HUES64 (cell line): ENCODE data around the gene ARMC9.
"Not testable (repeated sequence)": the region's sequence is repeated elsewhere in the genome, so short reads cannot be mapped to it uniquely, and the experiment has no call there.

Experiments
- H3K27ac ChIP-seq: 2 replicates; pipeline ENCODE4 v1.7.0; 2013; ENCODE audit warnings: low read depth, low read length, inconsistent platforms
- H3K27me3 ChIP-seq: 2 replicates; pipeline ENCODE4 v1.6.1; 2013; ENCODE audit warnings: mild to moderate bottlenecking, low read length; ENCODE audit not compliant: insufficient read depth
- H3K36me3 ChIP-seq: 2 replicates; pipeline ENCODE4 v1.6.1; 2013; ENCODE audit warnings: mild to moderate bottlenecking, low read length; ENCODE audit not compliant: insufficient read depth
- H3K4me1 ChIP-seq: 2 replicates; pipeline ENCODE4 v1.6.1; 2013; ENCODE audit warnings: mild to moderate bottlenecking, low read length, moderate library complexity; ENCODE audit not compliant: insufficient read depth
- H3K4me3 ChIP-seq: 2 replicates; pipeline ENCODE4 v1.5.1; 2013; ENCODE audit warnings: mild to moderate bottlenecking, low read length, moderate library complexity
- H3K9ac ChIP-seq: 2 replicates; pipeline ENCODE4 v1.6.1; 2013; ENCODE audit warnings: mild to moderate bottlenecking, low read depth, low read length
- H3K9me3 ChIP-seq: 2 replicates; pipeline ENCODE4 v1.6.1; 2013; ENCODE audit warnings: low read depth, low read length; ENCODE audit not compliant: insufficient read depth
- WGBS: fragments of 150-250, 120-280 bp; methylation state at CpG from one replicate; pipeline ENCODE4 v1.1.7; 2013; ENCODE audit warnings: missing lambda C conversion rate; 5-methylcytosine and 5-hydroxymethylcytosine counted together

The ARMC9 gene

DNA sequence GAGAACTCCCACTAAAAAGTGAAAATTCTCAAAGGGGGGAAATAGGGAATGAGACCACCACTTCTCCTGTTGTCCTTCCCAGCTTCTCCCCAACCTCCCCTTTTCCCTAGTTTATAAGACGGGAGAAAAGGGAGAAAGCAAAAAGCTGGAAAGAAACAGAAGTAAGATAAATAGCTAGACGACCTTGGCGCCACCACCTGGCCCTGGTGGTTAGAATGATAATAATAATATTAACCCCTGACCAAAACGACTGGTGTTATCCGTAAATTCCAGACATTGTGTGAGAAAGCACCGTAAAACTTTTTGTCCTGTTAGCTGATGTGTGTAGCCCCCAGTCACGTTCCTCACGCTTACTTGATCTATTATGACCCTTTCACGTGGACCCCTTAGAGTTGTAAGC is 209.9 kb downstream of the ARMC9 start:
- H3K9me3 ChIP-seq, H3K27ac ChIP-seq, H3K36me3 ChIP-seq, H3K4me3 ChIP-seq, H3K27me3 ChIP-seq, H3K9ac ChIP-seq: not testable (repeated sequence)
- 96% methylated on average over 8 of the region's 9 CpGs for WGBS
- H3K4me1 ChIP-seq = peaks cover 35% of the 10 kb centered on the region

DNA sequence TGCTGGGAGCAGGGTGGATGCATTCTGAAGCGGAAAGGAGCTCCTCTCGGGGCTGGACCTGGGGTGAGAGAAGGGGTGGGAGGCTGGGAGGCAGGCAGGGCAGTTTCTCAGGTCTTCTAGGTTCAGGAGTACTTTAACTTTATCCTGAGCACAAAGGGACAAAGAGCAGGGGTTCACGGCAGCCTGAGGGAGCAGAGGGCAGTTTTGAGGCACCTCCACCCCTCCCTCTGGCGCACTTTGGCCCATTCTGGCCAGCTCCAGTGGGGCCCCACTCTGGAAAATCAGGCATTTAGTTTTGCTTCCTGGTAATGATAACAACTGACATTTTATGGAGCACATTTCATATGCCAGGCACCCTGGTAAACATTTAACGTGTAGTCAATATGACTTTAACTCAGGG is 211.3 kb downstream of the ARMC9 start:
- peaks cover 48% of the 10 kb centered on the region for H3K4me1 ChIP-seq
- no peaks in the 10 kb centered on the region for H3K9me3 ChIP-seq
- H3K27ac ChIP-seq = peak overlapping the region; percentile 99; the same call in 1 of the 2 replicates
- H3K27me3 ChIP-seq = no peaks in the 10 kb centered on the region; the same call in 1 of the 2 replicates
- H3K36me3 ChIP-seq = no peaks in the 10 kb centered on the region
- 0 out of 2 replicates have a peak overlapping the region, but pooled peaks have one; percentile 86 for H3K9ac ChIP-seq
- 96% methylated on average over 5 of the region's 5 CpGs for WGBS
- H3K4me3 ChIP-seq = no peak overlapping the region

DNA sequence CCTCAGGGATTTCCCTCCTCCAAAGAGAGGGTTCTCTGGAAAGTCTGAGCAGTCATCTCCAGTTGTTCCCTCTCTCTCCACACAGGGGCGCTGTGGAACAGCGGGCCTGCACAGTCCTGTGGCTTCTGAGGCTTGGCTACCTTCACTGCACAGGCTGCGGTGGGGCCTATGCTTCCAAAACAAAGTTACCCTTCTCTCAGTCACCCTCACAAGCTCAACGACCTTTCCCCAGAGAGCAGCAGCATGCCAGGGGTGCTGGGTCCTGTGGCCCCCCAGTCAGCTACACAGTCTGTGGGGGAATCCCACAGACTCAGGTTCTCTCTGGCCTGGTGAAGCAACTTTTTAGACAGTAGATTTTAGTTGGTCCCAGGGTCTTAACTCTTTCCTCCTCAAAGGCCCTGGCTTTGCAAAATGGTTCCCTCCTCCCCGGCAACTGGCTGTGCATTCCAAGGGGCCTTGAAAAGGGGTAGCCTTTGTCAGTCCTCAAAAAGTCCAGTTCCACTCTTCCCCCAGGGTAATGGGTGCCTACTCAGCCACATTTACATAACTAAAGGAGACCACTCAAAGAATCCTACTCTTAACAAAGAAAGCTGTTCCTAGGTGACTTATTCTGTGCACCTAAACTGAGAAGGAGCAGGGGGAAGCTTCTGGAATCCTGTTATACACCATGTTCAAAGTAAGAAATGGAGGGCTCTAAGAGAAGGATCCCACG is 212.0 kb downstream of the ARMC9 start:
- no peaks in the 10 kb centered on the region for H3K36me3 ChIP-seq
- H3K4me1 ChIP-seq = peaks cover 43% of the 10 kb centered on the region
- H3K4me3 ChIP-seq = peak overlapping the region; percentile 58
- peak overlapping the region; percentile 99 for H3K27ac ChIP-seq
- no peaks in the 10 kb centered on the region for H3K9me3 ChIP-seq
- no peaks in the 10 kb centered on the region; the same call in 1 of the 2 replicates for H3K27me3 ChIP-seq
- peak overlapping the region; percentile 86 for H3K9ac ChIP-seq
- WGBS = 22% methylated on average over 6 of the region's 6 CpGs

DNA sequence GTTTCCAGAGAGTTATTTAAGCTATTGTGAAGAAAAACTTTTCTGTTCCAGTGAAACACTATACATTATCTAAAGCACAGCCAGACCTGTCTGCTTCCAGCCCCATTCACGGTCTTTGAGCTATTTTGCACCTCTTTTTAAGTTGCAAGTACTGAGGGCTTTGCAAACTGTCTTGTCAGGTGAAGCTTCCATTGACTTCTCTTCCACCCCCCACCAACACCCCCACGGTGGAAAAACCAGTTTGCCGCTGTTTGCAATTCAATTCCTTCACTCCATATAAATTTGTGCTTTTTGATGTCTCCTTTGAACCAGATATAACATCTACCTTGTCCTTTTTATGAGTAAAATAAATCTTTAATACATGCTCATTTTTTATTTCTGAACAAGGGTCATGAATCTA is 212.8 kb downstream of the ARMC9 start:
- H3K9ac ChIP-seq = peak overlapping the region; percentile 86
- H3K4me1 ChIP-seq = peaks cover 37% of the 10 kb centered on the region
- H3K27me3 ChIP-seq = no peaks in the 10 kb centered on the region; the same call in 1 of the 2 replicates
- no peaks in the 10 kb centered on the region for H3K9me3 ChIP-seq
- H3K27ac ChIP-seq = peak overlapping the region; percentile 99
- WGBS = 10% methylated on average over 3 of the region's 3 CpGs
- no peaks in the 10 kb centered on the region for H3K36me3 ChIP-seq
- peak overlapping the region; percentile 58 for H3K4me3 ChIP-seq

DNA sequence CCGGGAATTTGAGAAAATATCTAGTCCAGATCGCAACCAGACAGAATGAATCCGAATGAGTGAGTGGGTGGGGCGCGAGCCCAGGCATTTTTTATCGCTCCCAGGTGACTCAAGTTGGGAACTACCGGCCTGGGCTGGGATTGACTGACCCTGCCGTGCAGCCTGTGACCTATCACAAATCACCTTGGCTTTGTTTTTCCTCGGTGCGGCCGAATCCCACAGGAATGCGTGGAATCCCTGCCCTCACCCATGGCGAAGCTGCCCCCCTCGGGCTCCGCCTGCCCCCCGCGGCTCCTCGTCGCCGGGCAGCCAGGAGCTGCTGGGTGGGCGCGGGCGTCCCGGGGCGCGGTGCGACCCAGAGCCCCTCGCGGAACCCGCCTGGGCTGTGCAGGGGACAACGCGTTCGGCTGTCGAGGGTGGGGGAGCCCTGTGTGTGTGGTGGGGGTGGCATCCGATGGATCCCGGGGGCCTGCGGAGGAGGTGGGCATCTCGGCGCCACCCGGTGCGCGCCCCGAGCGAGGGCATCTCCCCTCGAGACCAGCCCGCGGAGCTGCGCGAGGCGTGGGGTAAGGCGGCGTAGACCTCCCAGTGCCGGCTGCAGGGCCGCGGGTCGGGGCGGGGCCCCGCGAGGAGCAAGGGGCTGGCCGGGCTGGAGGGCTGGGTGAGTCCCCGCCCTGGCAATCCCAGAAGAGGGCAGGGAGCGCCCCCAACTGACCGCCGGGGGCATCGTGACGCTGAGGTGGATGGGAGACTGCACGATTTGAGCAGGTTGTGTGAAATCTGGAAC is 213.6 kb downstream of the ARMC9 start:
- Histone ChIP-seq H3K4me1 (peaks cover 36% of the 10 kb centered on the region), H3K27ac (peak overlapping the region; percentile 99), H3K36me3 (no peaks in the 10 kb centered on the region), H3K4me3 (peak overlapping the region; percentile 58), H3K9ac (peak overlapping the region; percentile 86), H3K9me3 (no peaks in the 10 kb centered on the region), H3K27me3 (no peaks in the 10 kb centered on the region; the same call in 1 of the 2 replicates)
- 1% methylated on average over 67 of the region's 67 CpGs for WGBS

DNA sequence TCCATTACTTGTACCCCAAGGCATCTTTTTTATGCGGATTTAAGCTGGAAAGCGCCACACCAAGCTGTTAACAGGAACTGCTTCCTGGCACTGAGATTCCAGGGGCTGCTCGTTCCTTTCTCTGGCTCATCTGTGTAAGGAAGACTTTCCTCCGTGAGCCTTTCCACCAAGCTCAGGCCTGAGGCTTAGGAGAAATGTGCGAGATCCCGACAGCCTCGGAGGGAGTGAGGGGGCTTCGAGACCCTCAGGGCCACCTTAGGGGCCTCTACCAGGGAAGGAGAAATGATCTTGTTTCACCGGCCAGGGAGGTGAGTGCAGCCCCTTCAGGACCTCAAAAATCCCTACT is 214.2 kb downstream of the ARMC9 start:
- Histone ChIP-seq H3K27me3 (no peaks in the 10 kb centered on the region; the same call in 1 of the 2 replicates), H3K36me3 (no peaks in the 10 kb centered on the region), H3K9me3 (no peaks in the 10 kb centered on the region), H3K27ac (peak overlapping the region; percentile 63; the same call in 1 of the 2 replicates), H3K4me3 (peak overlapping the region; percentile 58), H3K4me1 (peaks cover 36% of the 10 kb centered on the region), H3K9ac (peak overlapping the region; percentile 11; the same call in 1 of the 2 replicates)
- WGBS = 43% methylated on average over 9 of the region's 9 CpGs

DNA sequence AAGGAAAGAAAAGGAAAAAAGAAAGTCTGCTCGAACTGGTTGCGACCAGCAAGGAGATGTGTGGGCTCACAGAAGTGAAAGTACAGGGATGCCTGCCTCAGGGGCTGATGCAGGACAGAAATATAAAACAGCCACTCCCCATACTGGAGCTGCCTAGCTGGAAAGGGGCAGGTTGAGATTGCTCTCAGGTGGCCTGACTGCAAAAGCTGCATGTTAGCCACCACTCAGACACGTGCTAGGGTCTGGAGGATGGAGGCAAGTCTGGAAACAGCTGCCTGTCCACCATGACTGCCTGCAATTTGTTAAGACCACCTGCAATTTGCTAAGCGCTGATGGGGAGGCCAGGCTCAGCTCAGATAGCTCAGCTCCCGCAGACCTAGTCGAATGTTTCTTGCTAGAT is 215.0 kb downstream of the ARMC9 start:
- 46% methylated on average over 6 of the region's 6 CpGs for WGBS
- Histone ChIP-seq H3K36me3 (no peaks in the 10 kb centered on the region), H3K27me3 (no peaks in the 10 kb centered on the region; the same call in 1 of the 2 replicates), H3K27ac (no peak overlapping the region; the same call in 1 of the 2 replicates), H3K4me1 (peaks cover 36% of the 10 kb centered on the region), H3K9me3 (no peaks in the 10 kb centered on the region), H3K4me3 (no peak overlapping the region), H3K9ac (no peak overlapping the region)

DNA sequence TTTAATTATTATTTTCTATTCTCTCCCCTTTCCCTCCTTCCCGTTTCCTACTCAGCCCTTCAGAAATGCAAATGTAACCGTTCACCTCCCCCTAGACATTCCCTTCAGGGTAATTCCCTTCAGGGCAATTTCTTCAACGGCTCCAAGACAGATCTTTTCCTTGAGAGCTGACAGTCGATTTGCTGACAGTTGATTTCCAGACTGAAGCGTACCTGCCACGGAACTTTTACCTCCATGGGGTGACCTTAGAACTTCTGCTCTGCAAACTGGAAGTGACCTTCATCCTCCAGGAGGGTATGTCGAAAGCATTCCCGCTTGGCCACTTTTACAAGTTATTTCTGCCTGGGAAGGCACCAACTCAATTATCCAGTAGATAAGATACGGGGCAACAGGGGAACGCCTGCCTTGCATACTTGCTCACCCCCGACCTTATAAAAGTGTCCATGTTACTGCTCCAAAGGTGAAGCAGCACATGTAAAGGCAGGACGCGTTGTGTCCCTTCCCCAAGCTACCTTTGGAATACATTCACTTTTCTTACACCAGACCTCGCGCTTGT is 215.6 kb downstream of the ARMC9 start:
- Histone ChIP-seq H3K27me3 (no peaks in the 10 kb centered on the region; the same call in 1 of the 2 replicates), H3K27ac (peak overlapping the region; percentile 5; the same call in 1 of the 2 replicates), H3K36me3 (no peaks in the 10 kb centered on the region), H3K4me1 (peaks cover 36% of the 10 kb centered on the region), H3K4me3 (peak overlapping the region; percentile 9; the same call in 1 of the 2 replicates), H3K9me3 (no peaks in the 10 kb centered on the region), H3K9ac (no peak overlapping the region)
- 45% methylated on average over 15 of the region's 15 CpGs for WGBS

DNA sequence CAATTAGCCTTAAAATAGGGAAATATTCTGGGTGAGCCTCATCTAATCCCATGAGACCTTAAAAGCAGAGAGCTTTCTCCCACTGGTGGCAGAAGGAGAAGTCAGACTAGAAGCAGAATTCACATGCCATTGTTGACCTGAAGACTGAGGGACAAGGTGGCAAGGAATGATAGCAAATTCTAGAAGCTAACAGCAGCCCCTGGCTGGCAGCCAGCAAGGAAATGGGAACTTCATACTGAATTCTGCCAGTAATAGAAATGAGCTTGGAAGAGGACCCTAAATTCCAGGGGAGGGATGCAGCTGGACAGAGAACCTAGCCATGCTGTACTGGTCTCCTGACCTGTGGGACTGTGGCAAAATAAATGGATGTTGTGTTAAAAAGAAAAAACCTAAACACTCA is 216.6 kb downstream of the ARMC9 start:
- H3K36me3 ChIP-seq = no peaks in the 10 kb centered on the region
- no peak overlapping the region for H3K27ac ChIP-seq
- H3K9ac ChIP-seq = no peak overlapping the region
- no peaks in the 10 kb centered on the region for H3K9me3 ChIP-seq
- H3K4me1 ChIP-seq = peaks cover 33% of the 10 kb centered on the region
- H3K4me3 ChIP-seq = no peak overlapping the region
- H3K27me3 ChIP-seq = no peaks in the 10 kb centered on the region; the same call in 1 of the 2 replicates

DNA sequence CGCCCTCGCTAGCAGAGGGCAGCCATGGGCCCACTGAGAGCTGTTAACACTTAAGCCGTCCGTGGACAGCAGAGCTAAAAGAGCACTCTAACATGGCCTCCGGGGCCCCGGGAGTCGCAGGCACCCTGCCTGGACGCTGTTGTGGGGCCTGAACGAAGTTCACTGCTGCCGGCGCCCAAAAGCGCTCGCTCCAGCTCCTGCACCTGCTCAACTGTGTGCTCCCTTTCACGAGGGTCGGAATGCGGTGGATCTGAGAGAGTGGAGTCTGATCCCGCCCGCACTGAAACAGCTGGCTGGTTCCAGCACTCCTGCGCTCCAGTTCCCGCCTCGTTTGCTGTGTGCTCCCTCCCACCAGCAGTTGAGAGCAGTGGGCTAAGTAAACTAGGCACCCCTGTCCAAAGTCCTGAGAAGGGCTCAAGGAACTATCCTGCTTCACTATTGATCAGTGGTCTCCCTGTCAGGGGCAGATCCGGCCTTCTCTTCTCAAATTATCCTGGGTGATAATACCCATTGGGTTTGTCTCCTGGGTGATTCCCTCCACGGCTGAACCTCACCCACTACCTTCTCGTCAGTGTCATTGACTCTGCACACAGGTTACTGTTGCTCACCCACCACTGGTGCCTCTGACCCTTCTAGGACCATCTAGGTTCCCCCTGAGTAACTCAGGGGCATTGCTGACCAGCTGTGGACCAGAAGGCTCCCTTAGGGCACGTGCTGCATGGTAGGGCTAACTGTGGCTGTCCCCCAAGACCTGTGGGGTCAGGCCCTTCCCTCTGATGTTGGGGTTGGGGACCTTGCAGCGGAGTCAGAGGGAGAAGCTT is 220.6 kb downstream of the ARMC9 start:
- no peak overlapping the region for H3K27ac ChIP-seq
- H3K4me1 ChIP-seq = peaks cover 6% of the 10 kb centered on the region
- H3K9me3 ChIP-seq = no peaks in the 10 kb centered on the region
- H3K36me3 ChIP-seq = no peaks in the 10 kb centered on the region
- 87% methylated on average over 25 of the region's 26 CpGs for WGBS
- H3K27me3 ChIP-seq = no peaks in the 10 kb centered on the region
- H3K4me3 ChIP-seq = no peak overlapping the region
- no peak overlapping the region for H3K9ac ChIP-seq
